ENCODE results near the gene CDKN2D. TPM values are rescaled to one million over a fixed set of nuclear protein-coding genes. Genes with fewer than 3 reads are reported as not detected.
A peak's percentile ranks its signal among the peaks of the same experiment; 100 is the strongest.

CDKN2D gene
- total and polyA plus RNA-seq, 2 of the 13 experiments (the other 11 are each of a cell fraction or from before 2014, with no cell fraction given), result 5.4 to 8.6 TPM

- TF ChIP-seq ZHX2 (IDR thresholded peaks at IDR 0.05; ENCODE audit: low read depth), result no peak
- TF ChIP-seq ZHX2 (CRISPR knock-in tag; IDR thresholded peaks at IDR 0.05; ENCODE audit: borderline replicate concordance), result no peak
- no peak for TF ChIP-seq RORA (CRISPR knock-in tag; IDR thresholded peaks at IDR 0.05)
- no peak for TF ChIP-seq ZNF124 (CRISPR knock-in tag; IDR thresholded peaks at IDR 0.05)
- no peak for TF ChIP-seq MTA1 (CRISPR knock-in tag; IDR thresholded peaks at IDR 0.05; ENCODE audit: borderline replicate concordance)
- TF ChIP-seq ZNF746 (CRISPR knock-in tag; IDR thresholded peaks at IDR 0.05), result no peak
- TF ChIP-seq ZNF709 (CRISPR knock-in tag; IDR thresholded peaks at IDR 0.05), result no peak
- peak; percentile 99 for TF ChIP-seq SMC3 (IDR thresholded peaks at IDR 0.05; ENCODE audit: low read length)
- TF ChIP-seq MEF2D (CRISPR knock-in tag; IDR thresholded peaks at IDR 0.05), result no peak
- TF ChIP-seq, protein P1, sequence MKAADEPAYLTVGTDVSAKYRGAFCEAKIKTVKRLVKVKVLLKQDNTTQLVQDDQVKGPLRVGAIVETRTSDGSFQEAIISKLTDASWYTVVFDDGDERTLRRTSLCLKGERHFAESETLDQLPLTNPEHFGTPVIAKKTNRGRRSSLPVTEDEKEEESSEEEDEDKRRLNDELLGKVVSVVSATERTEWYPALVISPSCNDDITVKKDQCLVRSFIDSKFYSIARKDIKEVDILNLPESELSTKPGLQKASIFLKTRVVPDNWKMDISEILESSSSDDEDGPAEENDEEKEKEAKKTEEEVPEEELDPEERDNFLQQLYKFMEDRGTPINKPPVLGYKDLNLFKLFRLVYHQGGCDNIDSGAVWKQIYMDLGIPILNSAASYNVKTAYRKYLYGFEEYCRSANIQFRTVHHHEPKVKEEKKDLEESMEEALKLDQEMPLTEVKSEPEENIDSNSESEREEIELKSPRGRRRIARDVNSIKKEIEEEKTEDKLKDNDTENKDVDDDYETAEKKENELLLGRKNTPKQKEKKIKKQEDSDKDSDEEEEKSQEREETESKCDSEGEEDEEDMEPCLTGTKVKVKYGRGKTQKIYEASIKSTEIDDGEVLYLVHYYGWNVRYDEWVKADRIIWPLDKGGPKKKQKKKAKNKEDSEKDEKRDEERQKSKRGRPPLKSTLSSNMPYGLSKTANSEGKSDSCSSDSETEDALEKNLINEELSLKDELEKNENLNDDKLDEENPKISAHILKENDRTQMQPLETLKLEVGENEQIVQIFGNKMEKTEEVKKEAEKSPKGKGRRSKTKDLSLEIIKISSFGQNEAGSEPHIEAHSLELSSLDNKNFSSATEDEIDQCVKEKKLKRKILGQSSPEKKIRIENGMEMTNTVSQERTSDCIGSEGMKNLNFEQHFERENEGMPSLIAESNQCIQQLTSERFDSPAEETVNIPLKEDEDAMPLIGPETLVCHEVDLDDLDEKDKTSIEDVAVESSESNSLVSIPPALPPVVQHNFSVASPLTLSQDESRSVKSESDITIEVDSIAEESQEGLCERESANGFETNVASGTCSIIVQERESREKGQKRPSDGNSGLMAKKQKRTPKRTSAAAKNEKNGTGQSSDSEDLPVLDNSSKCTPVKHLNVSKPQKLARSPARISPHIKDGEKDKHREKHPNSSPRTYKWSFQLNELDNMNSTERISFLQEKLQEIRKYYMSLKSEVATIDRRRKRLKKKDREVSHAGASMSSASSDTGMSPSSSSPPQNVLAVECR (CRISPR knock-in tag; IDR thresholded peaks at IDR 0.05; ENCODE audit: borderline replicate concordance), result peak; percentile 34; the same call in 1 of the 2 replicates
- peak; percentile 34; the same call in 1 of the 2 replicates for TF ChIP-seq ZFP91 (CRISPR knock-in tag; IDR thresholded peaks at IDR 0.05; ENCODE audit: borderline replicate concordance)
- TF ChIP-seq MXD4 (CRISPR knock-in tag; IDR thresholded peaks at IDR 0.05), result peak; percentile 87
- no peak for TF ChIP-seq ONECUT2 (CRISPR knock-in tag; IDR thresholded peaks at IDR 0.05)
- no peak for TF ChIP-seq KAT7 (CRISPR knock-in tag; IDR thresholded peaks at IDR 0.05; ENCODE audit: borderline replicate concordance)
- TF ChIP-seq ZSCAN9 (CRISPR knock-in tag; IDR thresholded peaks at IDR 0.05; ENCODE audit: borderline replicate concordance), result 0 out of 2 replicates have a peak, but pooled peaks have one; percentile 28
- TF ChIP-seq ZNF749 (CRISPR knock-in tag; IDR thresholded peaks at IDR 0.05; ENCODE audit: borderline replicate concordance), result no peak
- TF ChIP-seq FOXK2 (IDR thresholded peaks at IDR 0.05), result no peak
- TF ChIP-seq ZNF30 (CRISPR knock-in tag; IDR thresholded peaks at IDR 0.05), result no peak
- peak; percentile 67; the same call in 1 of the 2 replicates for TF ChIP-seq ZNF431 (CRISPR knock-in tag; IDR thresholded peaks at IDR 0.05; ENCODE audit: borderline replicate concordance, low read depth)
These were observed 12.3 kb upstream of the CDKN2D start (continued) for GRCh38 chr19:10580979-10581631.

Data from HepG2 (cell line).